OCI-LY3 (cell line): ENCODE results near the gene SERPING1.
A peak's percentile ranks its signal among the peaks of the same experiment; 100 is the strongest.

Source experiments
- H2AFZ ChIP-seq: fragments of 200-600, 300-600 bp; shearing (Covaris generic); 2 replicates; pipeline ENCODE4 v1.6.0; 2014; ENCODE audit warnings: antibody characterized with exemption, low read depth, low read length
- H3K27ac ChIP-seq: fragments of 200-600, 300-600 bp; sonication (generic); 2 replicates; pipeline ENCODE4 v1.5.1; 2014; ENCODE audit warnings: mild to moderate bottlenecking, low read length, moderate library complexity, mixed read lengths
- H3K27me3 ChIP-seq: fragments of 200-600, 300-600 bp; sonication (generic); 2 replicates; pipeline ENCODE4 v1.6.1; 2014; ENCODE audit warnings: low read depth, low read length, mixed read lengths
- H3K36me3 ChIP-seq: fragments of 200-600, 300-600 bp; sonication (generic); replicated peaks from 2 replicates; pipeline ENCODE3; 2014; ENCODE audit warnings: low read depth, low read length, mixed read lengths
- H3K4me1 ChIP-seq: fragments of 300-600, 200-600 bp; sonication (generic); 2 replicates; pipeline ENCODE4 v1.6.1; 2014; ENCODE audit warnings: low read length, mixed read lengths
- H3K4me2 ChIP-seq: fragments of 200-600, 300-600 bp; sonication (generic); 2 replicates; pipeline ENCODE4 v1.6.1; 2014; ENCODE audit warnings: low read length, mixed read lengths
- H3K4me3 ChIP-seq: fragments of 300-600, 200-600 bp; sonication (generic); 2 replicates; pipeline ENCODE4 v1.5.1; 2014; ENCODE audit warnings: antibody characterized with exemption, mild to moderate bottlenecking, low read length, moderate library complexity
- H3K79me2 ChIP-seq: fragments of 300-600, 200-600 bp; shearing (Covaris generic); 2 replicates; pipeline ENCODE4 v1.6.1; 2014; ENCODE audit warnings: mild to moderate bottlenecking, low read length, mixed read lengths
- H3K9ac ChIP-seq: fragments of 300-600, 200-600 bp; shearing (Covaris generic); 2 replicates; pipeline ENCODE4 v1.6.0; 2014; ENCODE audit warnings: mild to moderate bottlenecking, low read length, moderate library complexity
- H3K9me3 ChIP-seq: fragments of 200-600, 300-600 bp; shearing (Covaris generic); 2 replicates; pipeline ENCODE4 v1.6.1; 2014; ENCODE audit warnings: low read length, mixed read lengths; ENCODE audit not compliant: insufficient read depth
- H4K20me1 ChIP-seq: fragments of 200-600, 300-600 bp; sonication (generic); 2 replicates; pipeline ENCODE4 v1.6.1; 2016; ENCODE audit warnings: low read length, mixed read lengths; ENCODE audit not compliant: insufficient read depth
- CTCF ChIP-seq: fragments of 200-600, 300-600 bp; sonication (generic); IDR thresholded peaks from 2 replicates; pipeline ENCODE4 v1.5.1; 2014; ENCODE audit warnings: antibody characterized with exemption, low read length, low read depth
- EZH2phosphoT487 ChIP-seq: fragments of 200-600 bp; shearing (Covaris generic); IDR thresholded peaks from 2 replicates; pipeline ENCODE4 v1.6.1; 2018; ENCODE audit warnings: antibody characterized with exemption, mixed run types, low read depth

SERPING1 gene

GRCh38 chr11:57597461-57597915, at the start of gene SERPING1:
Gene SERPING1 (plus strand): TSS chr11:57597685. CDS start chr11:57598271, 586 bp downstream.
- Histone ChIP-seq H3K79me2 (no peaks in the 10 kb centered on the region), H3K36me3 (no peaks in the 10 kb centered on the region), H3K4me3 (no peak within 1 kb of the TSS), H3K27me3 (peaks cover 23% of the 10 kb centered on the region), H3K9ac (no peak within 1 kb of the TSS), H2AFZ (no peak within 1 kb of the TSS), H3K9me3 (no peaks in the 10 kb centered on the region), H3K27ac (no peak within 1 kb of the TSS), H3K4me1 (no peaks in the 10 kb centered on the region), H4K20me1 (no peaks in the 10 kb centered on the region), H3K4me2 (no peak within 1 kb of the TSS)
- TF ChIP-seq CTCF (no peak), EZH2phosphoT487 (no peak)

- H3K27me3 ChIP-seq, result no peaks in the 10 kb centered on the region
- peak overlapping the region; percentile 79 for H3K4me2 ChIP-seq
- H3K79me2 ChIP-seq, result no peaks in the 10 kb centered on the region
- no peaks in the 10 kb centered on the region for H4K20me1 ChIP-seq
- TF ChIP-seq CTCF, result no peak
- TF ChIP-seq EZH2phosphoT487, result no peak
- H3K4me3 ChIP-seq, result peak overlapping the region; percentile 43
- H3K4me1 ChIP-seq, result peaks cover 20% of the 10 kb centered on the region
- H3K27ac ChIP-seq, result peak overlapping the region; percentile 90
- peak overlapping the region; percentile 59 for H3K9ac ChIP-seq
- H3K9me3 ChIP-seq, result no peaks in the 10 kb centered on the region
- H2AFZ ChIP-seq, result peak overlapping the region; percentile 12; the same call in 1 of the 2 replicates
- H3K36me3 ChIP-seq, result peaks cover 41% of the 10 kb centered on the region
These were observed 49.6 kb upstream of the SERPING1 start for GRCh38 chr11:57547854-57548377.

- Histone ChIP-seq H4K20me1 (no peaks in the 10 kb centered on the region), H3K4me1 (peaks cover 20% of the 10 kb centered on the region), H3K27ac (no peak overlapping the region), H3K27me3 (no peaks in the 10 kb centered on the region), H2AFZ (no peak overlapping the region), H3K9ac (no peak overlapping the region), H3K4me2 (no peak overlapping the region), H3K36me3 (peaks cover 58% of the 10 kb centered on the region), H3K9me3 (no peaks in the 10 kb centered on the region), H3K79me2 (no peaks in the 10 kb centered on the region), H3K4me3 (no peak overlapping the region)
- no peak for TF ChIP-seq EZH2phosphoT487
- TF ChIP-seq CTCF, result no peak
These were observed 47.5 kb upstream of the SERPING1 start for GRCh38 chr11:57549983-57550382.

- Histone ChIP-seq H3K36me3 (peaks cover 73% of the 10 kb centered on the region), H3K4me3 (no peak overlapping the region), H3K9me3 (no peaks in the 10 kb centered on the region), H3K4me1 (peaks cover 22% of the 10 kb centered on the region), H3K9ac (no peak overlapping the region), H3K79me2 (no peaks in the 10 kb centered on the region), H3K27me3 (no peaks in the 10 kb centered on the region), H4K20me1 (no peaks in the 10 kb centered on the region), H3K4me2 (no peak overlapping the region), H2AFZ (no peak overlapping the region), H3K27ac (no peak overlapping the region)
- no peak for TF ChIP-seq EZH2phosphoT487
- no peak for TF ChIP-seq CTCF
These were observed 45.5 kb upstream of the SERPING1 start for GRCh38 chr11:57551941-57552340.
